ENCODE data around the gene KRTAP6-3.

DNA sequence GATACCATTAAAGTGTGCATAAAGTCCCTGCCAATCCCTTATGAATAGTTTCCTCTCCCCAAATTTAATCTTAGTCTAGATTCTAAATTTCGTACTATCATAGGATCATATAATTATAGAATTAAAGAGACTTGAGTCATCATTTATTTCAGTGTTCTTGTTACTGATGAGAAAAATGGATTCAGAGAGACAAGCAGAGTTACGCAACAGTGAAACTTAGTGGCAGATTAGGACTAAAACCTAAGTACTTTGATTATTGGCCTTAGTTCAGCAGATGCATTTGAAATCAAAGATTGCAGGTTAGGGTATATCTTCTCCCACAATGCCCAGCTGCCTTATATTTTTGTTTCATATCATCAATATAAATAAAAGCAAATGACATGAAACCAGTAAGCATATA lies 30.3 kb upstream of the KRTAP6-3 start:
- TF ChIP-seq, protein P1, sequence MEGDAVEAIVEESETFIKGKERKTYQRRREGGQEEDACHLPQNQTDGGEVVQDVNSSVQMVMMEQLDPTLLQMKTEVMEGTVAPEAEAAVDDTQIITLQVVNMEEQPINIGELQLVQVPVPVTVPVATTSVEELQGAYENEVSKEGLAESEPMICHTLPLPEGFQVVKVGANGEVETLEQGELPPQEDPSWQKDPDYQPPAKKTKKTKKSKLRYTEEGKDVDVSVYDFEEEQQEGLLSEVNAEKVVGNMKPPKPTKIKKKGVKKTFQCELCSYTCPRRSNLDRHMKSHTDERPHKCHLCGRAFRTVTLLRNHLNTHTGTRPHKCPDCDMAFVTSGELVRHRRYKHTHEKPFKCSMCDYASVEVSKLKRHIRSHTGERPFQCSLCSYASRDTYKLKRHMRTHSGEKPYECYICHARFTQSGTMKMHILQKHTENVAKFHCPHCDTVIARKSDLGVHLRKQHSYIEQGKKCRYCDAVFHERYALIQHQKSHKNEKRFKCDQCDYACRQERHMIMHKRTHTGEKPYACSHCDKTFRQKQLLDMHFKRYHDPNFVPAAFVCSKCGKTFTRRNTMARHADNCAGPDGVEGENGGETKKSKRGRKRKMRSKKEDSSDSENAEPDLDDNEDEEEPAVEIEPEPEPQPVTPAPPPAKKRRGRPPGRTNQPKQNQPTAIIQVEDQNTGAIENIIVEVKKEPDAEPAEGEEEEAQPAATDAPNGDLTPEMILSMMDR (IDR thresholded peaks at IDR 0.05; ENCODE audit: insufficient read depth, low read depth, low read length), result no peak
- no peak for TF ChIP-seq EZH2 (IDR thresholded peaks at IDR 0.05; ENCODE audit: insufficient read depth, low read length)
